Upper lobe of right lung (tissue), 1 donor: ENCODE measurements around the gene UBE2B. TPM values are rescaled to one million over a fixed set of nuclear protein-coding genes. Genes with fewer than 3 reads are reported as not detected.

Source experiments
- ATAC-seq: fragments of 200-7000 bp; cut with Tn5 transposase; one replicate; pipeline ENCODE4 v1.9.1; 2020; ENCODE audit warnings: mild to moderate bottlenecking, moderate library complexity
- DNase-seq: peaks from one replicate; pipeline ENCODE4 v3.0.0-alpha.2; 2020
- H3K27ac ChIP-seq: fragments of 200-600 bp; one replicate; pipeline ENCODE4 v1.8.0; 2022
- H3K27me3 ChIP-seq: fragments of 200-600 bp; one replicate; pipeline ENCODE4 v1.8.0; 2022; ENCODE audit warnings: mild to moderate bottlenecking
- H3K36me3 ChIP-seq: fragments of 200-600 bp; one replicate; pipeline ENCODE4 v1.8.0; 2022
- H3K4me1 ChIP-seq: fragments of 200-600 bp; one replicate; pipeline ENCODE4 v1.8.0; 2022
- H3K4me3 ChIP-seq: fragments of 200-600 bp; one replicate; pipeline ENCODE4 v1.8.0; 2022; ENCODE audit warnings: mild to moderate bottlenecking
- H3K9me3 ChIP-seq: fragments of 200-600 bp; one replicate; pipeline ENCODE4 v1.8.0; 2022
- intact Hi-C: fragments of 100-400 bp; cut with DNase I; formaldehyde crosslinking; loops from one replicate; pipeline ENCODE4 v1.11.0; 2022
- total RNA-seq: library from RNA; stranded (reverse); fragmentation: NEBNext Ultra II Directional; extraction: Animal tissue kit (Norgen Biotek cat#: 25700); gene quantifications from one replicate; pipeline ENCODE4 v1.2.1, GENCODE V29; 2021
- TF ChIP-seq, protein P1 (sequence below): fragments of 200-600 bp; IDR thresholded peaks from one replicate; pipeline ENCODE4 v1.8.0; 2022; ENCODE audit warnings: antibody characterized with exemption
- donor health status: DM: no; HTN: yes; CAD: no; lungs with severe emphysema.

Gene UBE2B
- total RNA-seq, 1 donor from 2014 or later: 94.6 TPM

GRCh38 chr5:134439210-134439654 lies 67.9 kb downstream of the UBE2B start:
- no peaks in the 10 kb centered on the region for H3K27me3 ChIP-seq
- peak overlapping the region; percentile 89 for H3K27ac ChIP-seq
- no peaks in the 10 kb centered on the region for H3K9me3 ChIP-seq
- peak; percentile 89 for DNase-seq
- intact Hi-C loops: no loop called here
- ATAC-seq: peak; percentile 83
- H3K4me3 ChIP-seq: no peak overlapping the region
- peaks cover 36% of the 10 kb centered on the region for H3K4me1 ChIP-seq
- no peaks in the 10 kb centered on the region for H3K36me3 ChIP-seq
- TF ChIP-seq, protein P1, sequence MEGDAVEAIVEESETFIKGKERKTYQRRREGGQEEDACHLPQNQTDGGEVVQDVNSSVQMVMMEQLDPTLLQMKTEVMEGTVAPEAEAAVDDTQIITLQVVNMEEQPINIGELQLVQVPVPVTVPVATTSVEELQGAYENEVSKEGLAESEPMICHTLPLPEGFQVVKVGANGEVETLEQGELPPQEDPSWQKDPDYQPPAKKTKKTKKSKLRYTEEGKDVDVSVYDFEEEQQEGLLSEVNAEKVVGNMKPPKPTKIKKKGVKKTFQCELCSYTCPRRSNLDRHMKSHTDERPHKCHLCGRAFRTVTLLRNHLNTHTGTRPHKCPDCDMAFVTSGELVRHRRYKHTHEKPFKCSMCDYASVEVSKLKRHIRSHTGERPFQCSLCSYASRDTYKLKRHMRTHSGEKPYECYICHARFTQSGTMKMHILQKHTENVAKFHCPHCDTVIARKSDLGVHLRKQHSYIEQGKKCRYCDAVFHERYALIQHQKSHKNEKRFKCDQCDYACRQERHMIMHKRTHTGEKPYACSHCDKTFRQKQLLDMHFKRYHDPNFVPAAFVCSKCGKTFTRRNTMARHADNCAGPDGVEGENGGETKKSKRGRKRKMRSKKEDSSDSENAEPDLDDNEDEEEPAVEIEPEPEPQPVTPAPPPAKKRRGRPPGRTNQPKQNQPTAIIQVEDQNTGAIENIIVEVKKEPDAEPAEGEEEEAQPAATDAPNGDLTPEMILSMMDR: no peak

DNA sequence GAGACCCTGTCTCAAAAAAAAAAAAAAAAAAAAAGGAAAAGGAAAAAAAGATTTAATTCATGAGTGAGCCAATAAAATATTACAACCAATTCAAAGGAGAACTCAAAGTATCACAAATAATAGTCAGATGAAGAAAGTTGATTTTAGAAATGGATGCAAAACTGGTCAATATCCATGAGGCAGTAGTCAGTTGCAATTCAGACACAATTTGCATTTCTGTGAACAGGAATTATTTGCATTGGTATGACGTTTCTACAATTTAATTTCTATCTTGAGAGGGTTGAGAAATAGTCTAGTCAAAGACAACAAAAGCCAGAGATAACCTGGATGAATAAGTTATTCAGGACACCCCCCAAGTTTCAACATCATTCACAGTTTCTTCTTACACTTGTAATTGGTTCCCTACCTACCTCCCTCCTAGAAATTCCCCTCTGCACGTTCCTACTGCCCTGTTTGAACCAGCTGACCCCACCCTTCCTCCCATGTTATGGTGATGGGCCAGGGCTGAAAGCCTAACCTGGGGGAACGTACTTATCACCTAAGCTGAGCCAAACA lies 68.9 kb downstream of the UBE2B start:
- Histone ChIP-seq H3K27me3 (no peaks in the 10 kb centered on the region), H3K4me1 (peaks cover 36% of the 10 kb centered on the region), H3K9me3 (no peaks in the 10 kb centered on the region), H3K36me3 (no peaks in the 10 kb centered on the region), H3K4me3 (no peak overlapping the region), H3K27ac (no peak overlapping the region)
- intact Hi-C loops: no loop called here
- no peak for ATAC-seq
- peak; percentile 16 for DNase-seq
- TF ChIP-seq, protein P1: no peak

Other genes starting within 250 kb of the UBE2B start
- 234 TPM for gene SKP1, start 194.6 kb upstream of the UBE2B start, total RNA-seq
- gene PPP2CA, start 145.5 kb upstream of the UBE2B start, total RNA-seq: 108 TPM
- gene CDKL3, start 4.4 kb upstream of the UBE2B start, total RNA-seq: 3.0 TPM
- 16.5 TPM for gene CDKN2AIPNL, start 40.3 kb downstream of the UBE2B start, total RNA-seq
- gene JADE2, start 154.1 kb downstream of the UBE2B start, total RNA-seq: 86.7 TPM